GM12878 (cell line): ENCODE measurements around the gene CASQ1. TPM values are rescaled to one million over a fixed set of nuclear protein-coding genes. Genes with fewer than 3 reads are reported as not detected.

Source experiments
- ATAC-seq: fragments of 200-7000 bp; cut with Tn5 transposase; 3 replicates; pipeline ENCODE4 v1.9.1; 2020; ENCODE audit warnings: mild to moderate bottlenecking, moderate library complexity
- BruUV-seq: library from RNA; stranded (reverse); fragments of 400-500 nt; replicated peaks from 2 replicates; lab custom pipeline; 2021; lab: Mats Ljungman, UMichigan
- CTCF ChIA-PET: fragments of 300-600 bp; sonication (Branson Sonifier 250); formaldehyde crosslinking; extraction: SDS; loops from one replicate; lab custom pipeline; 2021; ENCODE audit warnings: inconsistent platforms; lab: Yijun Ruan, JAX
- POLR2A ChIA-PET: fragments of 350-600 bp; formaldehyde crosslinking; extraction: SDS; loops from one replicate; lab custom pipeline; 2021; ENCODE audit warnings: inconsistent platforms; lab: Charles Lee
- RAD21 ChIA-PET: fragments of 300-600 bp; sonication (Branson Sonifier 250); formaldehyde crosslinking; loops from one replicate; lab custom pipeline; 2023; ENCODE audit warnings: antibody characterized with exemption; ENCODE audit not compliant: unreplicated experiment; lab: Charles Lee
- SMC1A ChIA-PET: fragments of 300-600 bp; sonication (Branson Sonifier 250); formaldehyde crosslinking; loops from one replicate; lab custom pipeline; 2023; ENCODE audit not compliant: unreplicated experiment, uncharacterized antibody; lab: Charles Lee
- DNase-seq: peaks from one replicate; pipeline ENCODE4 v3.0.0-alpha.2; 2011; ENCODE audit warnings: low read depth, low spot score
- FAIRE-seq: peaks from 3 replicates; lab custom pipeline; 2011; peaks lifted over from hg19 to GRCh38; lab: Jason Lieb, UNC
- H2AFZ ChIP-seq: 2 replicates; pipeline ENCODE4 v1.6.0; 2011; ENCODE audit warnings: low read depth, low read length, control low read depth; ENCODE audit not compliant: control insufficient read depth
- H3K27ac ChIP-seq: 2 replicates; pipeline ENCODE4 v1.5.1; 2011; ENCODE audit warnings: control low read depth; ENCODE audit not compliant: control insufficient read depth, insufficient read depth
- H3K27me3 ChIP-seq, 2 experiments: replicated peaks in 1 of 2; 2 replicates each; pipeline versions ENCODE4 v1.6.0 to v1.6.1; 2011; ENCODE audit warnings: low read length in 1 of 2; ENCODE audit not compliant: control insufficient read depth in 2 of 2, insufficient read depth in 2 of 2
- H3K36me3 ChIP-seq, 2 experiments: 2 replicates each; pipeline ENCODE4 v1.5.1; 2011; ENCODE audit warnings: low read length in 1 of 2; ENCODE audit not compliant: control insufficient read depth in 2 of 2, insufficient read depth in 2 of 2
- H3K4me1 ChIP-seq: 2 replicates; pipeline ENCODE4 v1.6.1; 2011; ENCODE audit warnings: mild to moderate bottlenecking, low read length, moderate library complexity, mixed read lengths; ENCODE audit not compliant: control insufficient read depth, insufficient read depth
- H3K4me2 ChIP-seq: 2 replicates; pipeline ENCODE4 v1.6.0; 2011; ENCODE audit warnings: control low read depth; ENCODE audit not compliant: control insufficient read depth, insufficient read depth
- H3K4me3 ChIP-seq: fragments of 200-600 bp; sonication (generic); 2 replicates; pipeline ENCODE4 v1.5.1; 2016
- H3K79me2 ChIP-seq: 2 replicates; pipeline ENCODE4 v1.6.0; 2011; ENCODE audit warnings: low read length; ENCODE audit not compliant: control insufficient read depth, insufficient read depth
- H3K9ac ChIP-seq: 2 replicates; pipeline ENCODE4 v1.8.0; 2011; ENCODE audit warnings: low read length, control low read depth, mixed read lengths; ENCODE audit not compliant: control insufficient read depth, insufficient read depth
- H3K9me3 ChIP-seq: replicated peaks from 3 replicates; pipeline ENCODE4 v1.5.1; 2011; ENCODE audit warnings: mild to moderate bottlenecking, low read length; ENCODE audit not compliant: control insufficient read depth, insufficient read depth
- H4K20me1 ChIP-seq: 2 replicates; pipeline ENCODE4 v1.6.0; 2011; ENCODE audit not compliant: control insufficient read depth, insufficient read depth
- CHD2 ChIP-seq: IDR thresholded peaks from 2 replicates; pipeline ENCODE4 v1.6.1; 2011; ENCODE audit warnings: low read depth, low read length, improper control_type of control experiment, borderline replicate concordance
- MAX ChIP-seq: IDR thresholded peaks from 2 replicates; pipeline ENCODE4 v1.6.1; 2012; ENCODE audit warnings: low read depth, low read length, improper control_type of control experiment
- NBN ChIP-seq: fragments of 450-650 bp; IDR thresholded peaks from 2 replicates; pipeline ENCODE4 v1.6.1; 2016
- PBX3 ChIP-seq: IDR thresholded peaks from 2 replicates; pipeline ENCODE4 v1.6.1; 2011; ENCODE audit warnings: mild to moderate bottlenecking, low read depth, low read length, moderate library complexity; ENCODE audit not compliant: insufficient replicate concordance
- POU2F2 ChIP-seq: IDR thresholded peaks from 3 replicates; pipeline ENCODE4 v1.6.1; 2011; ENCODE audit warnings: low read depth, mild to moderate bottlenecking, low read length, borderline replicate concordance
- SIX5 ChIP-seq: IDR thresholded peaks from 2 replicates; pipeline ENCODE4 v1.6.1; 2011; ENCODE audit warnings: mild to moderate bottlenecking, low read depth, low read length, moderate library complexity; ENCODE audit not compliant: severe bottlenecking
- SRF ChIP-seq, 2 experiments: IDR thresholded peaks; 2 replicates each; pipeline ENCODE4 v1.6.1; 2011; ENCODE audit warnings: low read depth in 2 of 2, low read length in 2 of 2, mild to moderate bottlenecking in 1 of 2, moderate library complexity in 1 of 2
- WRNIP1 ChIP-seq: IDR thresholded peaks from 2 replicates; pipeline ENCODE4 v1.6.1; 2011; ENCODE audit warnings: low read depth, low read length, improper control_type of control experiment, borderline replicate concordance
- YY1 ChIP-seq: IDR thresholded peaks from 2 replicates; pipeline ENCODE4 v1.6.1; 2011; ENCODE audit warnings: low read depth, mild to moderate bottlenecking, low read length
- ZNF217 ChIP-seq: fragments of 450-650 bp; IDR thresholded peaks from 2 replicates; pipeline ENCODE4 v1.6.1; 2017; ENCODE audit warnings: antibody characterized with exemption, mild to moderate bottlenecking
- ZNF622 ChIP-seq: fragments of 450-650 bp; IDR thresholded peaks from 2 replicates; pipeline ENCODE4 v1.6.1; 2017; ENCODE audit warnings: mild to moderate bottlenecking, inconsistent platforms
- WGBS: methylation state at CpG from one replicate; pipeline ENCODE4 v1.1.6; 2016; ENCODE audit warnings: low lambda C conversion rate; ENCODE audit not compliant: insufficient replicate concordance, insufficient coverage; ENCODE audit errors: missing lambda C conversion rate; 5-methylcytosine and 5-hydroxymethylcytosine counted together
- in situ Hi-C: fragments of 300-500 bp; cut with MboI; formaldehyde crosslinking; loops from 9 replicates; pipeline ENCODE4 v1.14.3; 2018; ENCODE audit warnings: mixed read lengths
- intact Hi-C: fragments of 100-400 bp; cut with micrococcal nuclease; formaldehyde crosslinking; loops from one replicate; pipeline ENCODE4 v1.14.2; 2022; ENCODE audit not compliant: unreplicated experiment
- polyA plus RNA-seq, 11 experiments: library from polyadenylated mRNA; depleted of rRNA in 4 of 11; unstranded in 6 of 11; stranded (reverse) in 5 of 11; fragments of >200 nt; fragmentation: Nextera tagmentation in 4 of 11; fragmentation: Illumina TruSeq in 1 of 11; extraction: Ambion mirVana in 4 of 11; extraction: Trizol in 1 of 11; gene quantifications; 1 replicate in 1 of 11; 2 replicates in 10 of 11; pipeline versions ENCODE4 v1.2.1 to v1.2.3, GENCODE V29; 2011 to 2016; ENCODE audit warnings: inconsistent platforms in 2 of 11, missing spikeins in 2 of 11, low read depth in 1 of 11
- total RNA-seq, 4 experiments: library from RNA; depleted of rRNA in 3 of 4; stranded (reverse); fragments of >200 nt in 3 of 4; fragmentation: Illumina TruSeq in 1 of 4; extraction: Trizol in 1 of 4; gene quantifications; 2 replicates each; pipeline versions ENCODE4 v1.2.1 to v1.2.3, GENCODE V29; 2013 to 2021

The CASQ1 gene
- total and polyA plus RNA-seq, 10 of the 15 experiments (the other 5 are each of a cell fraction or from before 2014, with no cell fraction given): 0.10 to 0.77 (median 0.34) TPM

GRCh38 chr1:160243767-160244166 is 53.4 kb downstream of the CASQ1 start:
- DNase-seq (no peak), FAIRE-seq (no peak), ATAC-seq (no peak)
- Histone ChIP-seq H3K4me2 (no peak overlapping the region), H3K4me1 (no peaks in the 10 kb centered on the region), H3K9me3 (no peaks in the 10 kb centered on the region), H3K9ac (no peak overlapping the region), H3K79me2 (peaks cover 2% of the 10 kb centered on the region), H4K20me1 (no peaks in the 10 kb centered on the region), H3K27ac (no peak overlapping the region), H2AFZ (no peak overlapping the region), H3K27me3 (no peaks in the 10 kb centered on the region), H3K4me3 (no peak overlapping the region), H3K36me3 (peaks cover 8 to 9% of the 10 kb centered on the region in 2 experiments)
- ChIA-PET CTCF (interaction anchor here (0.7 to 7.4 kb wide), 11 partner anchors 9 to 157 kb away, joined by 3 to 116 read pairs (median 5); no protein-coding TSS in a partner anchor), SMC1A (interaction anchor here (0.6 to 4.7 kb wide), 13 partner anchors 8 to 143 kb away, joined by 3 to 34 read pairs (median 5); no protein-coding TSS in a partner anchor), RAD21 (interaction anchor here (0.7 to 6.3 kb wide), 4 partner anchors 8 to 143 kb away, joined by 3 to 31 read pairs (median 4); no protein-coding TSS in a partner anchor), POLR2A (interaction anchor here (0.6 kb wide), 1 partner anchor 42 kb away, joined by 4 read pairs; no protein-coding TSS in a partner anchor)
- TF ChIP-seq SIX5: no peak
- TF ChIP-seq POU2F2: no peak
- intact Hi-C loops: no loop called here
- no TSS peak for BruUV-seq
- in situ Hi-C loops: no loop called here

- FAIRE-seq (no peak), DNase-seq (no peak), ATAC-seq (no peak)
- TF ChIP-seq PBX3 (no peak), SRF (IDR thresholded peaks at IDR 0.05; ENCODE audit: low read depth in 2 of 2, low read length in 2 of 2) (no peak), ZNF622 (no peak), YY1 (no peak), ZNF217 (no peak), MAX (no peak), CHD2 (no peak), NBN (no peak), WRNIP1 (no peak)
- ChIA-PET RAD21 (interaction anchor here (0.7 to 1.4 kb wide), 3 partner anchors 46 to 143 kb away, joined by 3 to 4 read pairs (median 4); no protein-coding TSS in a partner anchor), POLR2A (interaction anchor here (1.1 kb wide), 1 partner anchor 16 kb away, joined by 4 read pairs; no protein-coding TSS in a partner anchor), CTCF (interaction anchor here (0.7 to 7.4 kb wide), 14 partner anchors 8 to 157 kb away, joined by 3 to 116 read pairs (median 4); no protein-coding TSS in a partner anchor), SMC1A (interaction anchor here (1.0 to 4.7 kb wide), 10 partner anchors 7 to 143 kb away, joined by 3 to 34 read pairs (median 5); no protein-coding TSS in a partner anchor)
- peaks cover 2% of the 10 kb centered on the region for H3K79me2 ChIP-seq
- no peak overlapping the region for H3K4me3 ChIP-seq
- no peak overlapping the region for H3K9ac ChIP-seq
- H2AFZ ChIP-seq: no peak overlapping the region
- no TSS peak for BruUV-seq
- H3K4me1 ChIP-seq: no peaks in the 10 kb centered on the region
- no peak overlapping the region for H3K4me2 ChIP-seq
- intact Hi-C loops (no loop called here), in situ Hi-C loops (no loop called here)
- H3K27ac ChIP-seq: no peak overlapping the region
- H3K9me3 ChIP-seq: no peaks in the 10 kb centered on the region
- WGBS: 100% methylated on average over 1 of the region's 1 CpG
- peaks cover 8 to 9% of the 10 kb centered on the region in 2 experiments for H3K36me3 ChIP-seq
- no peaks in the 10 kb centered on the region for H3K27me3 ChIP-seq
- no peaks in the 10 kb centered on the region for H4K20me1 ChIP-seq
Measured at GRCh38 chr1:160244209-160244608, 53.8 kb downstream of the CASQ1 start.
